GM19372 (cell line): ENCODE data around the gene FAM20B.

ENCODE experiments used
- ATAC-seq: cut with Tn5 transposase; IDR thresholded peaks from one replicate; pipeline ENCODE4 v1.9.1; 2021; ENCODE audit warnings: mild to moderate bottlenecking, low read depth, moderate library complexity; ENCODE audit not compliant: unreplicated experiment

The FAM20B gene

GRCh38 chr1:179089827-179090482 lies 64.3 kb downstream of the FAM20B start:
- ATAC-seq, result no peak

GRCh38 chr1:179090522-179090921 lies 64.8 kb downstream of the FAM20B start:
- no peak for ATAC-seq

- no peak for ATAC-seq
Observed at GRCh38 chr1:179090923-179091322, 65.2 kb downstream of the FAM20B start.

GRCh38 chr1:179091691-179092165 lies 66.0 kb downstream of the FAM20B start:
- ATAC-seq, result no peak

- no peak for ATAC-seq
Observed at GRCh38 chr1:179092896-179093461, 67.3 kb downstream of the FAM20B start.

GRCh38 chr1:179094818-179095217 lies 69.1 kb downstream of the FAM20B start:
- ATAC-seq, result no peak

- no peak for ATAC-seq
Observed at GRCh38 chr1:179095377-179095776, 69.7 kb downstream of the FAM20B start.

- no peak for ATAC-seq
Observed at GRCh38 chr1:179095924-179096323, 70.2 kb downstream of the FAM20B start.

GRCh38 chr1:179099891-179100290 lies 74.2 kb downstream of the FAM20B start:
- no peak for ATAC-seq

- ATAC-seq, result no peak
Observed at GRCh38 chr1:179101566-179101965, 75.9 kb downstream of the FAM20B start.

GRCh38 chr1:179103999-179104398 lies 78.3 kb downstream of the FAM20B start:
- ATAC-seq, result no peak

- no peak for ATAC-seq
Observed at GRCh38 chr1:179104611-179105250, 79.0 kb downstream of the FAM20B start.

- ATAC-seq, result no peak
Observed at GRCh38 chr1:179105393-179105792, 79.7 kb downstream of the FAM20B start.

- ATAC-seq, result no peak
Observed at GRCh38 chr1:179107706-179108629, 82.3 kb downstream of the FAM20B start.

- no peak for ATAC-seq
Observed at GRCh38 chr1:179108644-179109043, 83.0 kb downstream of the FAM20B start.

GRCh38 chr1:179115181-179115580 lies 89.5 kb downstream of the FAM20B start:
- no peak for ATAC-seq

GRCh38 chr1:179119513-179119912 lies 93.8 kb downstream of the FAM20B start:
- no peak for ATAC-seq

GRCh38 chr1:179120736-179121135 lies 95.0 kb downstream of the FAM20B start:
- ATAC-seq, result no peak

GRCh38 chr1:179121159-179121938 lies 95.7 kb downstream of the FAM20B start:
- ATAC-seq, result no peak

GRCh38 chr1:179124873-179125272 lies 99.2 kb downstream of the FAM20B start:
- no peak for ATAC-seq
